Bronchial smooth muscle cell (primary cell): Measurements from ENCODE around the gene SAMD7. TPM values are rescaled to one million over a fixed set of nuclear protein-coding genes. Genes with fewer than 3 reads are reported as not detected.

Experiments
- total RNA-seq: library from RNA; depleted of rRNA; stranded (reverse); fragments of >200 nt; gene quantifications from 2 replicates; pipeline ENCODE4 v1.2.1, GENCODE V29; 2014

SAMD7 gene
- not detected in 2 replicates for total RNA-seq

GRCh38 chr3:169911272-169911671 lies at the start of gene SAMD7:
Gene SAMD7, plus strand, starts transcription at chr3:169911572. Its CDS starts 7,927 bp downstream, at chr3:169919499.

GRCh38 chr3:169869484-169870220 lies 41.7 kb upstream of the SAMD7 start, which contains the start of gene LRRC31:
Gene LRRC31, minus strand, starts transcription at chr3:169869935. Its CDS starts 128 bp downstream, at chr3:169869807.

GRCh38 chr3:169966428-169966950 lies 55.1 kb downstream of the SAMD7 start, which contains the start of gene SEC62:
Gene SEC62, plus strand, starts transcription at chr3:169966807. Its CDS starts 16 bp downstream, at chr3:169966823.

Other genes starting within 250 kb of the SAMD7 start
- 73.0 and 108 TPM in 2 replicates for gene MECOM, start 247.9 kb upstream of the SAMD7 start, total RNA-seq
- gene TERC, start 146.5 kb upstream of the SAMD7 start, total RNA-seq = 19.6 and 290 TPM in 2 replicates
- 6.6 and 7.1 TPM in 2 replicates for gene ACTRT3, start 142.0 kb upstream of the SAMD7 start, total RNA-seq
- gene MYNN, start 138.2 kb upstream of the SAMD7 start, total RNA-seq = 23.8 and 31.3 TPM in 2 replicates
- gene LRRIQ4, start 98.7 kb upstream of the SAMD7 start, total RNA-seq = not detected in 2 replicates
- gene LRRC34, start 98.7 kb upstream of the SAMD7 start, total RNA-seq = 0.86 and 1.7 TPM in 2 replicates
- gene LRRC31, start 41.6 kb upstream of the SAMD7 start, total RNA-seq = not detected in 2 replicates
- 38.6 and 60.9 TPM in 2 replicates for gene SEC62, start 55.2 kb downstream of the SAMD7 start, total RNA-seq
- under 0.01 TPM in 1 of 2 replicates, not detected in the other for gene GPR160, start 126.4 kb downstream of the SAMD7 start, total RNA-seq